ENCODE data around the gene MRC2. TPM values are rescaled to one million over a fixed set of nuclear protein-coding genes. Genes with fewer than 3 reads are reported as not detected.

MRC2 gene
- total and polyA plus RNA-seq, 9 of the 15 experiments (the other 6 are each of a cell fraction or from before 2014, with no cell fraction given): 0.28 to 11.5 (median 6.6) TPM

DNA sequence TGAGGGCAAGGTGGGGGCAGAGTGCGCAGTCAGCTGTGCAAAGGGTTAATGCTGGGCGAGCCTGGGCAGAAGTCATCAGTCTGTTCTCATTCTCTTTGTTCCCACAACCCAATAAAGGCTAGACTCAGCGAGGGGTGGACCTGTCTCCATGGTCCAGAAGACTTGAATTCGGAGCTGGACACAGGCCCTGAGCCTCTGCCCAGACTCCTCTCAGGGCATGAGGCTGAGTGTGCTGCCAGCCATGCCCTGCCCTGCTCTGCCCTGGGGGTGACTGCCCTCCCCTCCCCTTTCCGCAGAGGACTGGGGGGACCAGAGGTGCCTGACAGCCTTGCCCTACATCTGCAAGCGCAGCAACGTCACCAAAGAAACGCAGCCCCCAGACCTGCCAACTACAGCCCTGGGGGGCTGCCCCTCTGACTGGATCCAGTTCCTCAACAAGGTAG, 54.5 kb downstream of the MRC2 start (continued):
- TF ChIP-seq, protein P1, sequence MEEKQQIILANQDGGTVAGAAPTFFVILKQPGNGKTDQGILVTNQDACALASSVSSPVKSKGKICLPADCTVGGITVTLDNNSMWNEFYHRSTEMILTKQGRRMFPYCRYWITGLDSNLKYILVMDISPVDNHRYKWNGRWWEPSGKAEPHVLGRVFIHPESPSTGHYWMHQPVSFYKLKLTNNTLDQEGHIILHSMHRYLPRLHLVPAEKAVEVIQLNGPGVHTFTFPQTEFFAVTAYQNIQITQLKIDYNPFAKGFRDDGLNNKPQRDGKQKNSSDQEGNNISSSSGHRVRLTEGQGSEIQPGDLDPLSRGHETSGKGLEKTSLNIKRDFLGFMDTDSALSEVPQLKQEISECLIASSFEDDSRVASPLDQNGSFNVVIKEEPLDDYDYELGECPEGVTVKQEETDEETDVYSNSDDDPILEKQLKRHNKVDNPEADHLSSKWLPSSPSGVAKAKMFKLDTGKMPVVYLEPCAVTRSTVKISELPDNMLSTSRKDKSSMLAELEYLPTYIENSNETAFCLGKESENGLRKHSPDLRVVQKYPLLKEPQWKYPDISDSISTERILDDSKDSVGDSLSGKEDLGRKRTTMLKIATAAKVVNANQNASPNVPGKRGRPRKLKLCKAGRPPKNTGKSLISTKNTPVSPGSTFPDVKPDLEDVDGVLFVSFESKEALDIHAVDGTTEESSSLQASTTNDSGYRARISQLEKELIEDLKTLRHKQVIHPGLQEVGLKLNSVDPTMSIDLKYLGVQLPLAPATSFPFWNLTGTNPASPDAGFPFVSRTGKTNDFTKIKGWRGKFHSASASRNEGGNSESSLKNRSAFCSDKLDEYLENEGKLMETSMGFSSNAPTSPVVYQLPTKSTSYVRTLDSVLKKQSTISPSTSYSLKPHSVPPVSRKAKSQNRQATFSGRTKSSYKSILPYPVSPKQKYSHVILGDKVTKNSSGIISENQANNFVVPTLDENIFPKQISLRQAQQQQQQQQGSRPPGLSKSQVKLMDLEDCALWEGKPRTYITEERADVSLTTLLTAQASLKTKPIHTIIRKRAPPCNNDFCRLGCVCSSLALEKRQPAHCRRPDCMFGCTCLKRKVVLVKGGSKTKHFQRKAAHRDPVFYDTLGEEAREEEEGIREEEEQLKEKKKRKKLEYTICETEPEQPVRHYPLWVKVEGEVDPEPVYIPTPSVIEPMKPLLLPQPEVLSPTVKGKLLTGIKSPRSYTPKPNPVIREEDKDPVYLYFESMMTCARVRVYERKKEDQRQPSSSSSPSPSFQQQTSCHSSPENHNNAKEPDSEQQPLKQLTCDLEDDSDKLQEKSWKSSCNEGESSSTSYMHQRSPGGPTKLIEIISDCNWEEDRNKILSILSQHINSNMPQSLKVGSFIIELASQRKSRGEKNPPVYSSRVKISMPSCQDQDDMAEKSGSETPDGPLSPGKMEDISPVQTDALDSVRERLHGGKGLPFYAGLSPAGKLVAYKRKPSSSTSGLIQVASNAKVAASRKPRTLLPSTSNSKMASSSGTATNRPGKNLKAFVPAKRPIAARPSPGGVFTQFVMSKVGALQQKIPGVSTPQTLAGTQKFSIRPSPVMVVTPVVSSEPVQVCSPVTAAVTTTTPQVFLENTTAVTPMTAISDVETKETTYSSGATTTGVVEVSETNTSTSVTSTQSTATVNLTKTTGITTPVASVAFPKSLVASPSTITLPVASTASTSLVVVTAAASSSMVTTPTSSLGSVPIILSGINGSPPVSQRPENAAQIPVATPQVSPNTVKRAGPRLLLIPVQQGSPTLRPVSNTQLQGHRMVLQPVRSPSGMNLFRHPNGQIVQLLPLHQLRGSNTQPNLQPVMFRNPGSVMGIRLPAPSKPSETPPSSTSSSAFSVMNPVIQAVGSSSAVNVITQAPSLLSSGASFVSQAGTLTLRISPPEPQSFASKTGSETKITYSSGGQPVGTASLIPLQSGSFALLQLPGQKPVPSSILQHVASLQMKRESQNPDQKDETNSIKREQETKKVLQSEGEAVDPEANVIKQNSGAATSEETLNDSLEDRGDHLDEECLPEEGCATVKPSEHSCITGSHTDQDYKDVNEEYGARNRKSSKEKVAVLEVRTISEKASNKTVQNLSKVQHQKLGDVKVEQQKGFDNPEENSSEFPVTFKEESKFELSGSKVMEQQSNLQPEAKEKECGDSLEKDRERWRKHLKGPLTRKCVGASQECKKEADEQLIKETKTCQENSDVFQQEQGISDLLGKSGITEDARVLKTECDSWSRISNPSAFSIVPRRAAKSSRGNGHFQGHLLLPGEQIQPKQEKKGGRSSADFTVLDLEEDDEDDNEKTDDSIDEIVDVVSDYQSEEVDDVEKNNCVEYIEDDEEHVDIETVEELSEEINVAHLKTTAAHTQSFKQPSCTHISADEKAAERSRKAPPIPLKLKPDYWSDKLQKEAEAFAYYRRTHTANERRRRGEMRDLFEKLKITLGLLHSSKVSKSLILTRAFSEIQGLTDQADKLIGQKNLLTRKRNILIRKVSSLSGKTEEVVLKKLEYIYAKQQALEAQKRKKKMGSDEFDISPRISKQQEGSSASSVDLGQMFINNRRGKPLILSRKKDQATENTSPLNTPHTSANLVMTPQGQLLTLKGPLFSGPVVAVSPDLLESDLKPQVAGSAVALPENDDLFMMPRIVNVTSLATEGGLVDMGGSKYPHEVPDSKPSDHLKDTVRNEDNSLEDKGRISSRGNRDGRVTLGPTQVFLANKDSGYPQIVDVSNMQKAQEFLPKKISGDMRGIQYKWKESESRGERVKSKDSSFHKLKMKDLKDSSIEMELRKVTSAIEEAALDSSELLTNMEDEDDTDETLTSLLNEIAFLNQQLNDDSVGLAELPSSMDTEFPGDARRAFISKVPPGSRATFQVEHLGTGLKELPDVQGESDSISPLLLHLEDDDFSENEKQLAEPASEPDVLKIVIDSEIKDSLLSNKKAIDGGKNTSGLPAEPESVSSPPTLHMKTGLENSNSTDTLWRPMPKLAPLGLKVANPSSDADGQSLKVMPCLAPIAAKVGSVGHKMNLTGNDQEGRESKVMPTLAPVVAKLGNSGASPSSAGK (IDR thresholded peaks at IDR 0.05): no peak
- TF ChIP-seq, protein P2, sequence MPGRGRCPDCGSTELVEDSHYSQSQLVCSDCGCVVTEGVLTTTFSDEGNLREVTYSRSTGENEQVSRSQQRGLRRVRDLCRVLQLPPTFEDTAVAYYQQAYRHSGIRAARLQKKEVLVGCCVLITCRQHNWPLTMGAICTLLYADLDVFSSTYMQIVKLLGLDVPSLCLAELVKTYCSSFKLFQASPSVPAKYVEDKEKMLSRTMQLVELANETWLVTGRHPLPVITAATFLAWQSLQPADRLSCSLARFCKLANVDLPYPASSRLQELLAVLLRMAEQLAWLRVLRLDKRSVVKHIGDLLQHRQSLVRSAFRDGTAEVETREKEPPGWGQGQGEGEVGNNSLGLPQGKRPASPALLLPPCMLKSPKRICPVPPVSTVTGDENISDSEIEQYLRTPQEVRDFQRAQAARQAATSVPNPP (IDR thresholded peaks at IDR 0.05; ENCODE audit: borderline replicate concordance, insufficient read depth, insufficient read length): no peak
- TF ChIP-seq ZNF197 (CRISPR knock-in tag; IDR thresholded peaks at IDR 0.05; ENCODE audit: low read depth) (0 out of 2 replicates have a peak, but pooled peaks have one; percentile 2), GTF2E2 (tag; IDR thresholded peaks at IDR 0.05) (no peak), KAT8 (IDR thresholded peaks at IDR 0.05; ENCODE audit: low read depth) (no peak), POLR3G (IDR thresholded peaks at IDR 0.05; ENCODE audit: extremely low read depth, insufficient read length, insufficient replicate concordance) (no peak), MXI1 (IDR thresholded peaks at IDR 0.05; ENCODE audit: low read depth, low read length) (no peak), ETV5 (CRISPR knock-in tag; IDR thresholded peaks at IDR 0.05; ENCODE audit: low read depth) (0 out of 2 replicates have a peak, but pooled peaks have one; percentile 1), HINFP (tag; conservative IDR thresholded peaks at IDR 0.05; ENCODE audit: low read depth) (no peak), BHLHE40 (IDR thresholded peaks at IDR 0.05; ENCODE audit: low read length) (no peak), ZNF766 (CRISPR knock-in tag; conservative IDR thresholded peaks at IDR 0.05) (peak; percentile 11; the same call in 1 of the 2 replicates), ARID1B (IDR thresholded peaks at IDR 0.05) (no peak)

Measured in K562 (cell line).